ENCODE results near the gene ERLIN1. TPM values are rescaled to one million over a fixed set of nuclear protein-coding genes. Genes with fewer than 3 reads are reported as not detected.

Gene ERLIN1
- 21.9 and 35.8 TPM in 2 replicates for total RNA-seq (2014; rRNA removed; shearing (Covaris generic))

GRCh38 chr10:100185364-100186252, at the start of gene ERLIN1:
ERLIN1 (minus strand) TSS chr10:100186029; CDS start chr10:100185626, 403 bp downstream.
- DNase-seq = peak; percentile 95
- Histone ChIP-seq H3K36me3 (replicated peaks; ENCODE audit: control insufficient read depth, insufficient read depth, low read length) (peaks cover 2% of the 10 kb centered on the region), H3K4me3 (ENCODE audit: insufficient read depth, low read depth, low read length) (peak within 1 kb of the TSS; percentile 66), H3K27me3 (ENCODE audit: control insufficient read depth, insufficient read depth, low read length) (no peaks in the 10 kb centered on the region)

GRCh38 chr10:100232101-100232500, 46.3 kb upstream of the ERLIN1 start:
- DNase-seq = no peak
- Histone ChIP-seq H3K36me3 (replicated peaks; ENCODE audit: control insufficient read depth, insufficient read depth, low read length) (peaks cover 14% of the 10 kb centered on the region), H3K27me3 (ENCODE audit: control insufficient read depth, insufficient read depth, low read length) (no peaks in the 10 kb centered on the region), H3K4me3 (ENCODE audit: insufficient read depth, low read depth, low read length) (no peak overlapping the region)

DNA sequence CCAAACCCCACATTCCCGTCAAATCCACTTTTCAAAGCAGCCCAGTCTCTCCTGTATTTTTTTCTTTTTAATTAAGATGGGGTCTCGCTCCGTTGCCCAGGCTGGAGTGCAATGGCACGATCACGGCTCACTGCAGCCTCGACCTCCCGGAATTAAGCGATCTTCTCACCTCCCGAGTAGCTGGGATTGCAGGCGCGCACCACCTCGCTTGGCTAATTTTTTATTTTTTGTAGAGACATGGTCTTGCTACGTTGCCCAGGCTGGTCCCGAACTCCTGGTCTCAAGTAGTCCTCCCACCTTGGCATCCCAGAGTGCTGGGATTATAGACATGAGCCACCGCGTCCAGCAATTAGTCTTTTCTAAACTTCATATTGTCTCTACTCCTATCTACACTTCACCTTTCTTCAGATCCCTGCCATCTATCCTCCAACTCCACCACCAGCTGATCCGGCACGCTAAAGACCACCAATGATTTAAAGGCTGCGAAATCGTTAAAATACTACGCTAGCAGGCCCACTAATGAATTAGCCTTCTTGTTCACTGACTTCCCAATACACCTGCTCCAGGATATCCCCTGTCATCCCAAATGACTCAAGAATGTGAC, 44.1 kb upstream of the ERLIN1 start:
- H3K27me3 ChIP-seq (ENCODE audit: control insufficient read depth, insufficient read depth, low read length) = no peaks in the 10 kb centered on the region
- peak overlapping the region; percentile 83 for H3K4me3 ChIP-seq (ENCODE audit: insufficient read depth, low read depth, low read length)
- no peak for DNase-seq
- H3K36me3 ChIP-seq (replicated peaks; ENCODE audit: control insufficient read depth, insufficient read depth, low read length) = peaks cover 10% of the 10 kb centered on the region

DNA sequence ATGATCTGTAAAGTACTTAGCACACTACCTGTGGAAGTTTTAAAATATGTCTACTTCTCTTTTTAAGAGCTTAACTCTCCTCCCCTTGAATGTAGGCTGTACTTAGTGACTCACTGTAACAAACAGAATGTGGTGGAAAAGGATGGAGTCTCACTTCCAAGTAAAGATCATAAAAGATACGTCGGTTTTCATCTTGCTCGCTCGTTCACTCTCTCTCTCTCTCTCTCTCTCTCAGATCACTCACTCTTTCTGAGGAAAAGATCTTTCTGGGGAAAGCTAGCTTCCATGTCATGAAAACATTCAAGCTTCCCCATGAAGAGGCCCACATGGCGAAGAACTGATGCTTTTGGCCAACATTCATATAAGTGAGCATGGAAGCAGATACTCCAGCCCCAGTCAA, 38.0 kb upstream of the ERLIN1 start:
- H3K36me3 ChIP-seq (replicated peaks; ENCODE audit: control insufficient read depth, insufficient read depth, low read length) = peaks cover 4% of the 10 kb centered on the region
- no peak for DNase-seq
- H3K4me3 ChIP-seq (ENCODE audit: insufficient read depth, low read depth, low read length) = no peak overlapping the region
- H3K27me3 ChIP-seq (ENCODE audit: control insufficient read depth, insufficient read depth, low read length) = no peaks in the 10 kb centered on the region

- DNase-seq = no peak
- Histone ChIP-seq H3K36me3 (replicated peaks; ENCODE audit: control insufficient read depth, insufficient read depth, low read length) (peaks cover 4% of the 10 kb centered on the region), H3K27me3 (ENCODE audit: control insufficient read depth, insufficient read depth, low read length) (no peaks in the 10 kb centered on the region), H3K4me3 (ENCODE audit: insufficient read depth, low read depth, low read length) (no peak overlapping the region)
These were observed 36.7 kb upstream of the ERLIN1 start for GRCh38 chr10:100222529-100222928.

DNA sequence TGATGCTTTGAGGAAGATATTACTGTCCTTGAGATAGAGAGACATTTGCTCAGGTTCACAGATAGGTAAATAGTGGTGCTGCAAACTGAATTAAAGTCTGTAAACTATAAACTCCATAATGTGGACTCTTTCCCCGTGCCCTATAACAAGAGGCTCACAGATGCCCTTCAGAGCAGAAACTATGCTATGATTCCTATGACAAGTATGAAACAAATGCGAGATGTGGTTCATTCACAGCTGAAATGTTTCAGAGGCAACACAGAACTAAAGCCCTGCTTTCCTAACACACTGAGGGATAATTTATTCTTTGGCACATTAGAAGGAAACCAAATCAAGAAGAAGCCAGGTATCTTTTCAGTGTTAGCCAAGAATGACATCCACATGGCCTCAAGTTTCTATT, 30.2 kb upstream of the ERLIN1 start:
- Histone ChIP-seq H3K27me3 (ENCODE audit: control insufficient read depth, insufficient read depth, low read length) (no peaks in the 10 kb centered on the region), H3K4me3 (ENCODE audit: insufficient read depth, low read depth, low read length) (no peak overlapping the region), H3K36me3 (replicated peaks; ENCODE audit: control insufficient read depth, insufficient read depth, low read length) (peaks cover 1% of the 10 kb centered on the region; the same call in 1 of the 2 replicates)
- no peak for DNase-seq

- Histone ChIP-seq H3K4me3 (ENCODE audit: insufficient read depth, low read depth, low read length) (no peak overlapping the region), H3K27me3 (ENCODE audit: control insufficient read depth, insufficient read depth, low read length) (no peaks in the 10 kb centered on the region), H3K36me3 (replicated peaks; ENCODE audit: control insufficient read depth, insufficient read depth, low read length) (peaks cover 3% of the 10 kb centered on the region)
- no peak for DNase-seq
These were observed 23.5 kb upstream of the ERLIN1 start for GRCh38 chr10:100209303-100209702.

- peaks cover 6% of the 10 kb centered on the region for H3K36me3 ChIP-seq (replicated peaks; ENCODE audit: control insufficient read depth, insufficient read depth, low read length)
These were observed 22.4 kb upstream of the ERLIN1 start for GRCh38 chr10:100208276-100208675.

DNA sequence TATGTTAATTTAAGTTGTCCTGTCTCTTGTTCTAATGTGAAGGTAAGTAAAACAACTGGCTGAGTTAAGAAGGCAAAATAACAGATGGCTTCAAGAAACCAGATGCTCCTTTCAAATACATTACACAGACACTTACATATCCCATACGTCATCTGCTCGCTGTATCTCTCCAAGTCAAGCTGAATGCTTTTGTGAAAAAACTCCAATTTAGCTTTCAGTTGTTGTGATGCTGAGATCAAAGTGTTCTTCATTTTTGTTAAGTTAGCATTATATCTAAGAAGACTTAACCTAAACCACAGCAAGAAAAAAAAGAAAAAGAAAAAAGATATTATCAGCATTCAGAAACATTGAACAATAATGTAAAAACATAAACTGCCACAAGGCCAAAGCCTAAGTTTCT, 18.5 kb upstream of the ERLIN1 start:
- no peak for DNase-seq
- Histone ChIP-seq H3K36me3 (replicated peaks; ENCODE audit: control insufficient read depth, insufficient read depth, low read length) (peaks cover 7% of the 10 kb centered on the region), H3K27me3 (ENCODE audit: control insufficient read depth, insufficient read depth, low read length) (no peaks in the 10 kb centered on the region), H3K4me3 (ENCODE audit: insufficient read depth, low read depth, low read length) (no peak overlapping the region)

More at GRCh38 chr10:100208276-100208675, 22.4 kb upstream of the ERLIN1 start:
- H3K4me3 ChIP-seq (ENCODE audit: insufficient read depth, low read depth, low read length) = no peak overlapping the region
- no peak for DNase-seq
- H3K27me3 ChIP-seq (ENCODE audit: control insufficient read depth, insufficient read depth, low read length) = no peaks in the 10 kb centered on the region

DNA sequence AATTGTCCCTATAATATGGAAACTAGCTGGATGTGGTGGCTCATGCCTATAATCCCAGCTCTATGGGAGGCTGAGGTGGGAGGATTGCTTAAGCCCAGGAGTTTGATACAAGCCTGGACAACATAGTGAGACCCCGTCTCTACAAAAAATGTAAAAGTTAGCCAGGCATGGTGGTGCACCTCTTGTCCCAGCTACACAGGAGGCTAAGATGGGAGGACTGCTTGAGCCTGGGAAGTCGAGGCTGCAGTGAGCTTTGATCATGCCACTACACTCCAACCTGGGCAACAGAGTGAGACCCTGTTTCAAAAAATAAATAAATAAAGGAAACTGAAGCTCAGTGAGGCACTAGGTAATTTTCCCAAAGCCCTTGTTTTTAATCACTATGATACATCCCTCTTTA, 15.7 kb upstream of the ERLIN1 start:
- peaks cover 6% of the 10 kb centered on the region for H3K36me3 ChIP-seq (replicated peaks; ENCODE audit: control insufficient read depth, insufficient read depth, low read length)
- H3K27me3 ChIP-seq (ENCODE audit: control insufficient read depth, insufficient read depth, low read length) = no peaks in the 10 kb centered on the region
- H3K4me3 ChIP-seq (ENCODE audit: insufficient read depth, low read depth, low read length) = no peak overlapping the region
- DNase-seq = no peak

DNA sequence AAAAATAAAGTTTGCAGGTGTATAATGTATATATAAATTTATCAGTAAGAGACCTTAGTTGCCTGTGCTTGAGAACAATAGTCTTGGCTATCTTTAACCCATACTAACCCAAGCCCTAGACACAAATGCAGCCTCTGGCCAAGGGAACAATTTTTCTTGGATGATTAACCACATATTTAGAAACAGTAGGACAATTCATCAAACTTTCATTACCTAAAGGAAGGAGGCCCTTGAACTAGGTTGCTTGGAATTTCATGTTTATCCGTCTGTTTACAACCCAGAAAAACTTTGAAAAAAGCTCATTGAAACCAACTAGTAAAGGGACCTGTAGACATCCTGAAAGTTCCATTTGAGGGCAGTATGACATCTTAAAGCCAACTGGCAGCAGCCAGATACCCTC, 8.9 kb upstream of the ERLIN1 start:
- no peaks in the 10 kb centered on the region for H3K27me3 ChIP-seq (ENCODE audit: control insufficient read depth, insufficient read depth, low read length)
- H3K36me3 ChIP-seq (replicated peaks; ENCODE audit: control insufficient read depth, insufficient read depth, low read length) = peaks cover 5% of the 10 kb centered on the region
- no peak for DNase-seq
- H3K4me3 ChIP-seq (ENCODE audit: insufficient read depth, low read depth, low read length) = no peak overlapping the region

- no peak overlapping the region for H3K4me3 ChIP-seq (ENCODE audit: insufficient read depth, low read depth, low read length)
- no peaks in the 10 kb centered on the region for H3K27me3 ChIP-seq (ENCODE audit: control insufficient read depth, insufficient read depth, low read length)
- DNase-seq = no peak
- peaks cover 5% of the 10 kb centered on the region for H3K36me3 ChIP-seq (replicated peaks; ENCODE audit: control insufficient read depth, insufficient read depth, low read length)
These were observed 6.5 kb upstream of the ERLIN1 start for GRCh38 chr10:100192350-100192749.

DNA sequence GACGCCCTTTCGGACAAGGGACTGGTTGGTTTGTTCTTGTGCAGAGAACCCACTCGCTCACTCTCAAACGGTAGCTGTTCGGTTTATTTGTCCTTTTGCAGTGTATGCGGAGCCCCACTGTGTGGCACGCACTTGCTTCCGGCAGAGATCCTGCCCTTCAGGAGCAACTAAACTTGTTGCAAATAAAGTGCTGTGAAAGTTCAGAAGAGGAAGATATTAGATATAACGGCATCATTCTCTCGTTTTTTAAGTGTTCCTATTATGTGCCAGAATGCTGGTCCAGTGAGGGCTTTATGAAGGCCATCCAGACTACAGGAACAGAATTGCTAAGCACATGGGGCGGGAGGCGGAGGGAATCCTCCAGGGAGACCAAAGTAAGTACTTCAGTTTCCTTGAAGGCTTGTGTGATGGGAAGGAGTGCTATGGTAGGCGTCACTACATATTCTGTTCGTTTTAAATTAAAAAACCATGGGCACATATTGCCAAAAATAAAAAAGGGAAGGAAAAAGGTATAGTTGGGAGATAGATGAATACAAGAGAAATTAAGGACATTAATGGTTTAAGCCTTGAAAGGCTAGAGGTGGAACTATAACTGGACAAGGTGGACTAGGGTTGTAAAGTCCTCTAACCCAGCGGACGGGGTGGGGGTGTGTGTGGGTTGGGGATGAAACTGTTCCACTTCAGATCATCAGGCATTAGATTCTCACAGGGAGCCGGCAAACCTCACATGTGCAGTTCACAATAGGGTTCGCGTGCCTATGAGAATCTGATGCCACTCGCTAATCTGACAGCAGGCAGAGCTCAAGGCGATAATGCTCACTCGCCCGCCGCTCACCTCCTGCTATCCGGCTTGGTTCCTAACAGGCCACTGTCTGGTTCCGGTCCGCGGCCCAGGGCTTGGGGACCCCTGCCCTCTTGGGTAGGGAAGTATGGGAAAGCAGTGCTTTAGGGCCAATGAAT, 704 bp upstream of the ERLIN1 start:
- Histone ChIP-seq H3K36me3 (replicated peaks; ENCODE audit: control insufficient read depth, insufficient read depth, low read length) (peaks cover 5% of the 10 kb centered on the region), H3K27me3 (ENCODE audit: control insufficient read depth, insufficient read depth, low read length) (no peaks in the 10 kb centered on the region), H3K4me3 (ENCODE audit: insufficient read depth, low read depth, low read length) (peak overlapping the region; percentile 66)
- peak; percentile 47 for DNase-seq

DNA sequence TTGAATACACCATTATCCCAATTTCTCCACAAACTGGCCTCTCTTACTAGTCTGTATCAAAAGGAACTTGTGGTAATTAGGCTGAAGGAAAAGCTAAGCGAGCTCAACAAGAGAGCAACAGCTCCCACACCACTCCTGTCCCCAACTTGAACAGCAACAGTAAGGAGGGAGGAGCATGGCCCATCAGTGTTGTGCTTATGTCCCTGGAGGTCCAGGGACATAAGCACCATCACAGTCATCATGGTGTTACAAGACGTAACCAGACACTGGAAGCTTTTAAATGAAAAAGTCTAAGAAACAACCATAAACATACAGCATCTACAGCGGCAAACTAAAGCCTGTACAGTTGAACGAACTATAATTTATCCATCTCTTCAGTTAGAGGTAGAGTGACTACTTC, 989 bp downstream of the ERLIN1 start:
- Histone ChIP-seq H3K4me3 (ENCODE audit: insufficient read depth, low read depth, low read length) (peak overlapping the region; percentile 66), H3K27me3 (ENCODE audit: control insufficient read depth, insufficient read depth, low read length) (no peaks in the 10 kb centered on the region), H3K36me3 (replicated peaks; ENCODE audit: control insufficient read depth, insufficient read depth, low read length) (peaks cover 2% of the 10 kb centered on the region)
- DNase-seq = peak; percentile 26

All from H7 (cell line).